MCF 10A (cell line): Measurements from ENCODE around the gene EMC8. TPM values are rescaled to one million over a fixed set of nuclear protein-coding genes. Genes with fewer than 3 reads are reported as not detected.

Experiments used
- BruUV-seq: library from RNA; stranded (reverse); fragments of 400-500 nt; replicated peaks from 2 replicates; lab custom pipeline; 2021; lab: Mats Ljungman, UMichigan
- CTCF ChIA-PET: fragments of 300-600 bp; sonication (Branson Sonifier 250); formaldehyde crosslinking; extraction: SDS; loops from one replicate; lab custom pipeline; 2021; ENCODE audit warnings: antibody characterized with exemption, inconsistent platforms; lab: Yijun Ruan, JAX
- POLR2A ChIA-PET: fragments of 300-600, 350-650 bp; sonication (Branson Sonifier 250); formaldehyde crosslinking; extraction: SDS; loops from one replicate; lab custom pipeline; 2020; ENCODE audit warnings: antibody characterized with exemption, inconsistent platforms; lab: Yijun Ruan, JAX
- DNase-seq: peaks from one replicate; pipeline ENCODE4 v3.0.0-alpha.2; 2018; ENCODE audit not compliant: unreplicated experiment
- H3K27ac Mint-ChIP-seq: one replicate; pipeline ENCODE4 v1.8.0; 2022; ENCODE audit warnings: mild to moderate bottlenecking, low read depth, mixed read lengths; ENCODE audit not compliant: unreplicated experiment
- H3K27me3 Mint-ChIP-seq: one replicate; pipeline ENCODE4 v1.8.0; 2022; ENCODE audit warnings: mixed read lengths; ENCODE audit not compliant: insufficient read depth, unreplicated experiment
- H3K36me3 Mint-ChIP-seq: one replicate; pipeline ENCODE4 v1.8.0; 2022; ENCODE audit warnings: mild to moderate bottlenecking, moderate library complexity, mixed read lengths; ENCODE audit not compliant: insufficient read depth, unreplicated experiment
- H3K4me1 Mint-ChIP-seq: one replicate; pipeline ENCODE4 v1.8.0; 2022; ENCODE audit warnings: mixed read lengths; ENCODE audit not compliant: insufficient read depth, unreplicated experiment
- H3K4me3 Mint-ChIP-seq: one replicate; pipeline ENCODE4 v1.8.0; 2022; ENCODE audit warnings: mild to moderate bottlenecking, moderate library complexity, mixed read lengths; ENCODE audit not compliant: unreplicated experiment
- H3K9me3 Mint-ChIP-seq: one replicate; pipeline ENCODE4 v1.8.0; 2022; ENCODE audit warnings: mixed read lengths; ENCODE audit not compliant: unreplicated experiment
- CTCF ChIP-seq: fragments of 200-600 bp; IDR thresholded peaks from one replicate; pipeline ENCODE4 v1.8.0; 2022; ENCODE audit warnings: antibody characterized with exemption, mild to moderate bottlenecking; ENCODE audit not compliant: unreplicated experiment
- intact Hi-C: fragments of 100-400 bp; cut with micrococcal nuclease; formaldehyde crosslinking; loops from 2 replicates; pipeline ENCODE4 v1.14.1; 2022
- total RNA-seq: library from RNA; stranded (reverse); gene quantifications from 2 replicates; pipeline ENCODE4 v1.2.3, GENCODE V29; 2022

EMC8 gene
- total RNA-seq, 1 experiment from 2014 or later, result 68.5 TPM

DNA sequence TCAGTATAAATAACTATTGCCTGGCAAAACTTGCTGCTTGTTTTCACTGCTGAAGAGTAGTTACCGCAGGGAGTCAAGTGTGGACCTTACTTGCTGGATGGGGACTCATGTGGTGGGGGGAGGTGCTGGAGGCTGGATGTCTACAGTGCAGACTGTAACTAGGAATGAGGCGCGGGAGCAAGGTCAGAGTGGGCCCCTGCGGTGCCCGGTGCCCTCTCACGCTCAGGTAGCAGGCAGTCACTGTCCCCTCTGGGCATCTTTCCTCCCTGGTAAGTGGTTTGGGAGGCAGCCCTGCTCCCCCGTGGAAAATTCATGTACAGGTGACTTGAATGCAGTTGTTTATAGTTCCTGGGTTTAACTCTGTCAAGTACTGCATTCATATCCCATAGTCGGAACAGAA is 4.6 kb downstream of the EMC8 start:
- BruUV-seq, result no TSS peak
- intact Hi-C loops, result loop anchor here (5.0 kb wide), 1 partner anchor 42 kb away; the partner anchor contains the start of gene C16orf74
- no peak for TF ChIP-seq CTCF
- H3K9me3 Mint-ChIP-seq, result no peaks in the 10 kb centered on the region
- no peak overlapping the region for H3K27ac Mint-ChIP-seq
- H3K4me1 Mint-ChIP-seq, result peaks cover 25% of the 10 kb centered on the region
- H3K4me3 Mint-ChIP-seq, result no peak overlapping the region
- H3K36me3 Mint-ChIP-seq, result peaks cover 49% of the 10 kb centered on the region
- no peaks in the 10 kb centered on the region for H3K27me3 Mint-ChIP-seq
- no peak for DNase-seq
- CTCF ChIA-PET, result interaction anchor here (0.6 to 0.9 kb wide), 3 partner anchors 9 to 109 kb away, joined by 3 read pairs; no protein-coding TSS in a partner anchor
- POLR2A ChIA-PET, result no interaction called here

DNA sequence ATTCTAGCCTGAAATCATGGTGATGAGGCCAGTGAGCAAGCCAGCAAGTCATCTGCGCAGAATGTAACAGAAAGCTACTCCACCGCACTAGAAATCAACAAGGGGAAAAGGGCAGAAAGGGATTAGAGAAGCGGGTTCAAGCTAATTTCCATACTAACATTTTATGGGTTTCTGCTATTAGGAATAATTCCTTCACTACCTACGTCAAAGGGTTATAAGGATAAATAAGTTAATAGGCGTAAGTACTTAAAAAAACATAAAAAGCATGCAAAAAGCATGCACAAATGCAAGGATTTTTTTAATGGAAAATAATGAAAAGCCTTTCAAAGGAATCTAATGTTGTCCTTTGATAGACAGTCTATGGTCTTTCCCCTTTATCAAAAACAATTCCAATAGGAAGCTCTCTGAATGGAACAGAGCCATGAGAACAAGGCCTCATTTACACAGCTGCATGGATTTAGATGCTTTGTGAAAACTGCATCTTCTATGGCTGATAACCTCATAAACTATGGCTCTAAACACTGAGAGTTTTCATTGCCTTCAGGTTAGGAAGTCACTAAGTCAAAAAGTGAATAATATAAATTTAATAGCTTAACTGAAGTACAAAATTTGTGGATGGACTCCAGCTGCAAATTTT is 5.6 kb downstream of the EMC8 start:
- H3K27ac Mint-ChIP-seq, result no peak overlapping the region
- no peak overlapping the region for H3K4me3 Mint-ChIP-seq
- ChIA-PET POLR2A (interaction anchor here (0.8 kb wide), 1 partner anchor 12 kb away, joined by 4 read pairs; no protein-coding TSS in a partner anchor), CTCF (interaction anchor here (0.9 kb wide), 1 partner anchor 44 kb away, joined by 3 read pairs; no protein-coding TSS in a partner anchor)
- H3K27me3 Mint-ChIP-seq, result no peaks in the 10 kb centered on the region
- no peak for TF ChIP-seq CTCF
- no peak for DNase-seq
- peaks cover 57% of the 10 kb centered on the region for H3K36me3 Mint-ChIP-seq
- H3K4me1 Mint-ChIP-seq, result peaks cover 25% of the 10 kb centered on the region
- H3K9me3 Mint-ChIP-seq, result no peaks in the 10 kb centered on the region
- intact Hi-C loops, result no loop called here
- no TSS peak for BruUV-seq

DNA sequence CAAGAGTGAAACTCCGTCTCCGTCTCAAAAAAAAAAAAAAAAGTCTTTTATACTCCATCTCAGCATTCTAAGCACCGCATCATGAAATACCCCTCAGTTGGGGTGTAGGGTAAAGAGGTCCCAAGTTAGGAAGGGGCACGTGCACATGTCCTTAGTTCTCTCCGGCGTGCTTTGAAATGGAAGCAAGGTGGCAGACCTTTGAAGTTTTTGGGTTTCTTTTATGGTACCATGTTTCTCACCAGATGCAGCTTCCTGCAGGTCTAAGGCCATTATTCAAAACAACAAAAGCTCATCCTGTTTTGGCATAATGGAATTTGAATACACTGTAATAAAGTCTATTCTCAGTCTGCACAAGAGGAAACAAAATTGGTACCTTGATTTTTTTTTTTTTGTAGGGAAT is 9.6 kb downstream of the EMC8 start:
- no peak for DNase-seq
- ChIA-PET CTCF (interaction anchor here (0.7 kb wide), 1 partner anchor 653 kb away, joined by 5 read pairs; no protein-coding TSS in a partner anchor), POLR2A (no interaction called here)
- Mint-ChIP-seq H3K36me3 (peaks cover 58% of the 10 kb centered on the region), H3K9me3 (no peaks in the 10 kb centered on the region), H3K4me3 (no peak overlapping the region), H3K4me1 (peaks cover 6% of the 10 kb centered on the region), H3K27ac (no peak overlapping the region), H3K27me3 (no peaks in the 10 kb centered on the region)
- no peak for TF ChIP-seq CTCF
- BruUV-seq, result no TSS peak
- intact Hi-C loops, result no loop called here

DNA sequence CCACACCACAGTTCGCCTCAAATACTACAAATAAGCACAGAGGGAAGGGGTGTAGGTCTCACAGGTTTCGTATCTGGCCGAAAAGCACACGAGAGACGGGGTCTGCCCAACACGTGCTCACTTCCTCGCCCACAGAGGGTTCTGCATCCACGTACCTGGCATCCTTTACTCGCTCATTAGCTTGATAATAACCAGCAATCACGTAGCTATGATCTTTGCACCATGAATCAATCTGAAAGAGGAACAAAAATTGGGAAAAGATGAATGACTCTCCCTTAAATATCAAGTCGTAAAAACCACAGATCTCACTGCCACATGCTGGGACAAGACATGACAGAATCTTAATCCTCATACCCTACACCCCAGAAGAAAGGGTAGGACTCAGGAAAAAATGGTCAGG is 10.5 kb downstream of the EMC8 start:
- Mint-ChIP-seq H3K9me3 (no peaks in the 10 kb centered on the region), H3K27me3 (no peaks in the 10 kb centered on the region), H3K27ac (no peak overlapping the region), H3K4me3 (no peak overlapping the region), H3K36me3 (peaks cover 57% of the 10 kb centered on the region), H3K4me1 (peaks cover 6% of the 10 kb centered on the region)
- DNase-seq, result no peak
- no peak for TF ChIP-seq CTCF
- POLR2A ChIA-PET, result interaction anchor here (1.2 kb wide), 1 partner anchor 11 kb away, joined by 7 read pairs; no protein-coding TSS in a partner anchor
- BruUV-seq, result no TSS peak
- intact Hi-C loops, result no loop called here
- CTCF ChIA-PET, result interaction anchor here (0.6 kb wide), 2 partner anchors 69 to 535 kb away, joined by 3 read pairs; no protein-coding TSS in a partner anchor
